K562 (cell line): ENCODE data around the gene RGPD4.
A peak's percentile ranks its signal among the peaks of the same experiment; 100 is the strongest.

Experiments used
- ERF ChIP-seq: fragments of 450-650 bp; formaldehyde crosslinking; IDR thresholded peaks from 2 replicates; pipeline ENCODE4 v1.4.0; 2020; ENCODE audit warnings: mild to moderate bottlenecking, mixed read lengths
- EZH2 ChIP-seq: IDR thresholded peaks from 2 replicates; pipeline ENCODE4 v1.6.1; 2012; ENCODE audit warnings: low read depth, mild to moderate bottlenecking, inconsistent platforms, low read length, borderline replicate concordance
- KDM1A ChIP-seq, 2 experiments: fragments of 450-650 bp; IDR thresholded peaks; 2 replicates each; pipeline ENCODE4 v1.6.1; 2016; ENCODE audit warnings: mild to moderate bottlenecking in 2 of 2
- MEF2A ChIP-seq: IDR thresholded peaks from 2 replicates; pipeline ENCODE4 v1.6.1; 2011; ENCODE audit warnings: low read depth, mild to moderate bottlenecking, low read length, moderate library complexity; ENCODE audit not compliant: control insufficient read depth
- POLR2A ChIP-seq: fragments of 450-650 bp; conservative IDR thresholded peaks from 2 replicates; pipeline ENCODE4 v1.6.1; 2016
- SMARCE1 ChIP-seq: fragments of 450-650 bp; IDR thresholded peaks from 2 replicates; pipeline ENCODE4 v1.7.1; 2016; ENCODE audit warnings: mild to moderate bottlenecking
- TCF7L2 ChIP-seq: fragments of 150-350 bp; IDR thresholded peaks from 2 replicates; pipeline ENCODE4 v1.6.1; 2016; ENCODE audit warnings: low read depth, mild to moderate bottlenecking, low read length, moderate library complexity
- TOE1 ChIP-seq, 2 experiments: fragments of 450-650 bp in 1 of 2; sonication (generic) in 1 of 2; formaldehyde crosslinking in 1 of 2; IDR thresholded peaks; 2 replicates each; pipeline versions ENCODE4 v1.7.1 to v1.8.0; 2016 to 2022; ENCODE audit warnings: borderline replicate concordance in 2 of 2, mild to moderate bottlenecking in 2 of 2, antibody characterized with exemption in 1 of 2, inconsistent platforms in 1 of 2, low read depth in 1 of 2, missing genetic modification reagents in 1 of 2, moderate library complexity in 1 of 2
- ZNF253 ChIP-seq: fragments of 250-450 bp; sonication (Bioruptor Pico); conservative IDR thresholded peaks from 2 replicates; pipeline ENCODE4 v1.6.1; 2021; ENCODE audit warnings: mild to moderate bottlenecking
- ZNF644 ChIP-seq: fragments of 200-800 bp; sonication (Bioruptor generic); IDR thresholded peaks from 2 replicates; pipeline ENCODE4 v1.6.1; 2016; ENCODE audit warnings: low read depth, missing genetic modification characterization, missing compliant biosample characterization
- TF ChIP-seq, protein P1 (sequence below), 3 experiments: IDR thresholded peaks in 2 of 3; conservative IDR thresholded peaks in 1 of 3; 2 replicates each; pipeline ENCODE4 v1.5.1; 2011 to 2012; ENCODE audit warnings: low read length in 3 of 3, mild to moderate bottlenecking in 3 of 3, control low read depth in 2 of 3, improper control_type of control experiment in 1 of 3, inconsistent platforms in 1 of 3, low read depth in 1 of 3, mixed read lengths in 1 of 3, moderate library complexity in 1 of 3; ENCODE audit not compliant: insufficient read depth in 2 of 3
- TF ChIP-seq, protein P2 (sequence below): fragments of 450-650 bp; IDR thresholded peaks from 2 replicates; pipeline ENCODE4 v1.6.1; 2017; ENCODE audit warnings: antibody characterized with exemption, mild to moderate bottlenecking
- TF ChIP-seq, protein P3 (sequence below), 2 experiments: fragments of 450-650 bp; formaldehyde crosslinking in 1 of 2; IDR thresholded peaks; 2 replicates each; pipeline versions ENCODE4 v1.4.0 to v1.6.1; 2014 to 2020; ENCODE audit warnings: mild to moderate bottlenecking in 2 of 2, borderline replicate concordance in 1 of 2, low read depth in 1 of 2

DNA sequence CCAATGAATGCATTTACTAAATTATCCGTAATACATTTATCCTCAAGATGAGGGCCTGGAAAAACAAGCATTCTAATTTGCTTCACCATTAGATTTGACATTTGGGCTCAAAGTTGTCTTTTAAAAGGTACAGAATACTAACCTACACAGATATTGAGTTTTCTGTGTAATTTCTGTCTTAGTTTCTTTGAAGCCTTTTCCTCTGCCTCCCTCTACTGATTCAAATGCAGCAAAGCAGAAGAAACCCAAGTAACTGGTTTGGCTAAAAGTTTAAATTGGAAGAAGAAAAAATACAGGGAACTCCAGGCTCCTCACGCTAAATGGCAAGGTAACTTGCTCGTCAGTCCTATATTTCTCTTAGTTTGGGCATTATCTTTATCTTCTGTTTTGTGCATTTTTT is 106.3 kb downstream of the RGPD4 start:
- TF ChIP-seq, protein P1, sequence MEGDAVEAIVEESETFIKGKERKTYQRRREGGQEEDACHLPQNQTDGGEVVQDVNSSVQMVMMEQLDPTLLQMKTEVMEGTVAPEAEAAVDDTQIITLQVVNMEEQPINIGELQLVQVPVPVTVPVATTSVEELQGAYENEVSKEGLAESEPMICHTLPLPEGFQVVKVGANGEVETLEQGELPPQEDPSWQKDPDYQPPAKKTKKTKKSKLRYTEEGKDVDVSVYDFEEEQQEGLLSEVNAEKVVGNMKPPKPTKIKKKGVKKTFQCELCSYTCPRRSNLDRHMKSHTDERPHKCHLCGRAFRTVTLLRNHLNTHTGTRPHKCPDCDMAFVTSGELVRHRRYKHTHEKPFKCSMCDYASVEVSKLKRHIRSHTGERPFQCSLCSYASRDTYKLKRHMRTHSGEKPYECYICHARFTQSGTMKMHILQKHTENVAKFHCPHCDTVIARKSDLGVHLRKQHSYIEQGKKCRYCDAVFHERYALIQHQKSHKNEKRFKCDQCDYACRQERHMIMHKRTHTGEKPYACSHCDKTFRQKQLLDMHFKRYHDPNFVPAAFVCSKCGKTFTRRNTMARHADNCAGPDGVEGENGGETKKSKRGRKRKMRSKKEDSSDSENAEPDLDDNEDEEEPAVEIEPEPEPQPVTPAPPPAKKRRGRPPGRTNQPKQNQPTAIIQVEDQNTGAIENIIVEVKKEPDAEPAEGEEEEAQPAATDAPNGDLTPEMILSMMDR (IDR thresholded peaks at IDR 0.05 in 2 of 3, conservative IDR thresholded peaks at IDR 0.05 in 1 of 3; ENCODE audit: insufficient read depth in 2 of 3, low read depth in 1 of 3, low read length in 3 of 3): peak in 2 of 3 experiments; percentile 25 to 41; a peak in 2 of 6 replicates
- TF ChIP-seq ZNF644 (tag): no peak
- no peak for TF ChIP-seq TCF7L2
- no peak for TF ChIP-seq SMARCE1
- TF ChIP-seq EZH2: no peak
- TF ChIP-seq MEF2A: no peak
- TF ChIP-seq, protein P2, sequence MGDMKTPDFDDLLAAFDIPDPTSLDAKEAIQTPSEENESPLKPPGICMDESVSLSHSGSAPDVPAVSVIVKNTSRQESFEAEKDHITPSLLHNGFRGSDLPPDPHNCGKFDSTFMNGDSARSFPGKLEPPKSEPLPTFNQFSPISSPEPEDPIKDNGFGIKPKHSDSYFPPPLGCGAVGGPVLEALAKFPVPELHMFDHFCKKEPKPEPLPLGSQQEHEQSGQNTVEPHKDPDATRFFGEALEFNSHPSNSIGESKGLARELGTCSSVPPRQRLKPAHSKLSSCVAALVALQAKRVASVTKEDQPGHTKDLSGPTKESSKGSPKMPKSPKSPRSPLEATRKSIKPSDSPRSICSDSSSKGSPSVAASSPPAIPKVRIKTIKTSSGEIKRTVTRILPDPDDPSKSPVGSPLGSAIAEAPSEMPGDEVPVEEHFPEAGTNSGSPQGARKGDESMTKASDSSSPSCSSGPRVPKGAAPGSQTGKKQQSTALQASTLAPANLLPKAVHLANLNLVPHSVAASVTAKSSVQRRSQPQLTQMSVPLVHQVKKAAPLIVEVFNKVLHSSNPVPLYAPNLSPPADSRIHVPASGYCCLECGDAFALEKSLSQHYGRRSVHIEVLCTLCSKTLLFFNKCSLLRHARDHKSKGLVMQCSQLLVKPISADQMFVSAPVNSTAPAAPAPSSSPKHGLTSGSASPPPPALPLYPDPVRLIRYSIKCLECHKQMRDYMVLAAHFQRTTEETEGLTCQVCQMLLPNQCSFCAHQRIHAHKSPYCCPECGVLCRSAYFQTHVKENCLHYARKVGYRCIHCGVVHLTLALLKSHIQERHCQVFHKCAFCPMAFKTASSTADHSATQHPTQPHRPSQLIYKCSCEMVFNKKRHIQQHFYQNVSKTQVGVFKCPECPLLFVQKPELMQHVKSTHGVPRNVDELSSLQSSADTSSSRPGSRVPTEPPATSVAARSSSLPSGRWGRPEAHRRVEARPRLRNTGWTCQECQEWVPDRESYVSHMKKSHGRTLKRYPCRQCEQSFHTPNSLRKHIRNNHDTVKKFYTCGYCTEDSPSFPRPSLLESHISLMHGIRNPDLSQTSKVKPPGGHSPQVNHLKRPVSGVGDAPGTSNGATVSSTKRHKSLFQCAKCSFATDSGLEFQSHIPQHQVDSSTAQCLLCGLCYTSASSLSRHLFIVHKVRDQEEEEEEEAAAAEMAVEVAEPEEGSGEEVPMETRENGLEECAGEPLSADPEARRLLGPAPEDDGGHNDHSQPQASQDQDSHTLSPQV: no peak
- no peak for TF ChIP-seq TOE1 (IDR thresholded peaks at IDR 0.05; ENCODE audit: borderline replicate concordance)
- no peak for TF ChIP-seq TOE1 (CRISPR knock-in tag; IDR thresholded peaks at IDR 0.05; ENCODE audit: borderline replicate concordance, low read depth)
- no peak for TF ChIP-seq ERF
- no peak for TF ChIP-seq POLR2A
- no peak for TF ChIP-seq KDM1A (IDR thresholded peaks at IDR 0.05)
- no peak for TF ChIP-seq ZNF253 (CRISPR knock-in tag)
- TF ChIP-seq, protein P3, sequence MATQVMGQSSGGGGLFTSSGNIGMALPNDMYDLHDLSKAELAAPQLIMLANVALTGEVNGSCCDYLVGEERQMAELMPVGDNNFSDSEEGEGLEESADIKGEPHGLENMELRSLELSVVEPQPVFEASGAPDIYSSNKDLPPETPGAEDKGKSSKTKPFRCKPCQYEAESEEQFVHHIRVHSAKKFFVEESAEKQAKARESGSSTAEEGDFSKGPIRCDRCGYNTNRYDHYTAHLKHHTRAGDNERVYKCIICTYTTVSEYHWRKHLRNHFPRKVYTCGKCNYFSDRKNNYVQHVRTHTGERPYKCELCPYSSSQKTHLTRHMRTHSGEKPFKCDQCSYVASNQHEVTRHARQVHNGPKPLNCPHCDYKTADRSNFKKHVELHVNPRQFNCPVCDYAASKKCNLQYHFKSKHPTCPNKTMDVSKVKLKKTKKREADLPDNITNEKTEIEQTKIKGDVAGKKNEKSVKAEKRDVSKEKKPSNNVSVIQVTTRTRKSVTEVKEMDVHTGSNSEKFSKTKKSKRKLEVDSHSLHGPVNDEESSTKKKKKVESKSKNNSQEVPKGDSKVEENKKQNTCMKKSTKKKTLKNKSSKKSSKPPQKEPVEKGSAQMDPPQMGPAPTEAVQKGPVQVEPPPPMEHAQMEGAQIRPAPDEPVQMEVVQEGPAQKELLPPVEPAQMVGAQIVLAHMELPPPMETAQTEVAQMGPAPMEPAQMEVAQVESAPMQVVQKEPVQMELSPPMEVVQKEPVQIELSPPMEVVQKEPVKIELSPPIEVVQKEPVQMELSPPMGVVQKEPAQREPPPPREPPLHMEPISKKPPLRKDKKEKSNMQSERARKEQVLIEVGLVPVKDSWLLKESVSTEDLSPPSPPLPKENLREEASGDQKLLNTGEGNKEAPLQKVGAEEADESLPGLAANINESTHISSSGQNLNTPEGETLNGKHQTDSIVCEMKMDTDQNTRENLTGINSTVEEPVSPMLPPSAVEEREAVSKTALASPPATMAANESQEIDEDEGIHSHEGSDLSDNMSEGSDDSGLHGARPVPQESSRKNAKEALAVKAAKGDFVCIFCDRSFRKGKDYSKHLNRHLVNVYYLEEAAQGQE (IDR thresholded peaks at IDR 0.05; ENCODE audit: borderline replicate concordance): no peak
- TF ChIP-seq, protein P3 (CRISPR knock-in tag; IDR thresholded peaks at IDR 0.05; ENCODE audit: low read depth): no peak
